ENCODE data around the gene KRT83.

KRT83 gene

GRCh38 chr12:52327052-52327829 lies 6.0 kb upstream of the KRT83 start:
- TF ChIP-seq CTCF (IDR thresholded peaks at IDR 0.05; ENCODE audit: insufficient read depth, low read depth, low read length, missing control alignments) = peak; percentile 99
- no peak overlapping the region for H3K4me3 ChIP-seq (ENCODE audit: low read length)
- peak; percentile 98 for DNase-seq (ENCODE audit: low read depth)

GRCh38 chr12:52324153-52324444 lies 2.9 kb upstream of the KRT83 start:
- no peak for DNase-seq (ENCODE audit: low read depth)
- no peak overlapping the region for H3K4me3 ChIP-seq (ENCODE audit: low read length)

GRCh38 chr12:52323416-52324152 lies 2.4 kb upstream of the KRT83 start:
- H3K4me3 ChIP-seq (ENCODE audit: low read length) = no peak overlapping the region
- DNase-seq (ENCODE audit: low read depth) = no peak
- no peak for TF ChIP-seq CTCF (IDR thresholded peaks at IDR 0.05; ENCODE audit: insufficient read depth, low read depth, low read length, missing control alignments)

More at GRCh38 chr12:52324153-52324444, 2.9 kb upstream of the KRT83 start:
- no peak for TF ChIP-seq CTCF (IDR thresholded peaks at IDR 0.05; ENCODE audit: insufficient read depth, low read depth, low read length, missing control alignments)

- DNase-seq (ENCODE audit: low read depth) = no peak
Measured at GRCh38 chr12:52323001-52323400, 1.8 kb upstream of the KRT83 start.

GRCh38 chr12:52322069-52322468 lies 871 bp upstream of the KRT83 start:
- H3K4me3 ChIP-seq (ENCODE audit: low read length) = no peak overlapping the region
- no peak for TF ChIP-seq CTCF (IDR thresholded peaks at IDR 0.05; ENCODE audit: insufficient read depth, low read depth, low read length, missing control alignments)
- no peak for DNase-seq (ENCODE audit: low read depth)

More at GRCh38 chr12:52323001-52323400, 1.8 kb upstream of the KRT83 start:
- TF ChIP-seq CTCF (IDR thresholded peaks at IDR 0.05; ENCODE audit: insufficient read depth, low read depth, low read length, missing control alignments) = no peak
- H3K4me3 ChIP-seq (ENCODE audit: low read length) = no peak overlapping the region

- no peak overlapping the region for H3K4me3 ChIP-seq (ENCODE audit: low read length)
- no peak for DNase-seq (ENCODE audit: low read depth)
- no peak for TF ChIP-seq CTCF (IDR thresholded peaks at IDR 0.05; ENCODE audit: insufficient read depth, low read depth, low read length, missing control alignments)
Measured at GRCh38 chr12:52321418-52321817, 220 bp upstream of the KRT83 start.
